Measurements from ENCODE around the gene RAB5A. TPM values are rescaled to one million over a fixed set of nuclear protein-coding genes. Genes with fewer than 3 reads are reported as not detected.
"Not testable (repeated sequence)": the region's sequence is repeated elsewhere in the genome, so short reads cannot be mapped to it uniquely, and the experiment has no call there.

Gene RAB5A
- total RNA-seq, 1 experiment from 2014 or later, result 57.6 TPM

DNA sequence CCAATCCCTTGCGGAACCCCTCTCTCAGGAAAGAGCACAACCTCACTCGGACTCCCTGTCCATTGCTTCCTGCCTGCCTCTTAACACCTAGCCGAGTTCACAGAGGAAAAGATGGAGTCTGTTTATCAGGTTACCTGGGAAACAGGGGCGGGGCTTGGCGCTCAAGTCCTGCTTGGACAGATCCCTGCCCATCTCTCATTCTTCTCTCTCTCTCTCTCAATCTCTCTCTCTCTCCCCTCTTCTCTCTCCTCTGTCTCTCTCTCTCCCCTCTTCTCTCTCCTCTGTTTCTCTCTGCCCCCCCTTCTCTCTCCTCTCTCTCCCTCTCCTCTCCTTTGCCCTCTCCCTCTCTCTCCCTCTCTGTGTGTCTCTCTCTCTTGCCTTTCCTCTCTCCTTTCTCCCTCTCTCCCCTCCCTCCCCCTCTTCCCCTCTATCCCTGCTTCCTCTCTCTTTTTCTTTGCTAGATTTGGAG lies 12.8 kb upstream of the RAB5A start, which contains the start of gene EFHB:
EFHB (minus strand) TSS at position 120 of the 469 bp plus-strand sequence. CDS start 199 bp downstream, outside the sequence.
- Histone ChIP-seq H3K4me3 (no peak within 1 kb of the TSS), H3K27ac (no peak within 1 kb of the TSS), H3K27me3 (replicated peaks) (no peaks in the 10 kb centered on the region), H3K4me1 (replicated peaks) (no peaks in the 10 kb centered on the region), H3K36me3 (no peaks in the 10 kb centered on the region), H3K9me3 (replicated peaks) (no peaks in the 10 kb centered on the region)
- no peak for DNase-seq (ENCODE audit: low read depth in 1 of 2, low spot score in 2 of 2)

GRCh38 chr3:19937459-19938294 lies 9.2 kb upstream of the RAB5A start:
- Histone ChIP-seq H3K27me3 (replicated peaks) (no peaks in the 10 kb centered on the region), H3K36me3 (no peaks in the 10 kb centered on the region), H3K4me1 (replicated peaks) (no peaks in the 10 kb centered on the region), H3K4me3 (no peak overlapping the region), H3K9me3 (replicated peaks) (no peaks in the 10 kb centered on the region), H3K27ac (no peak overlapping the region)
- DNase-seq (ENCODE audit: low read depth in 1 of 2, low spot score in 2 of 2), result no peak

DNA sequence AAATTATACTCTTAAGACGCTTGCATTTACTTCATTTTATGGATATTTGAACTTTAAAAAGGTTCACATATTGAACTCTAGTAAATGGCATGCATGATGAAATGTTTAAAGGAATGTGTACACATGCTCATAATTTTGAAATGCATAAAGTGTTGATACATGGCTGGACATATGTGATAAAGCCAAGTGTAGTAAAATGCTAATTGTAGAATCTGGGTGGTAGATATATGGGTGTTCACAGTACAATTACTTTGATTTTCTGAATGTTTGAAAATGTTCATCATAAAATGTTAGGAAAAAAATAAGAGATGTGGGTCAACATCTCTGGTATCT lies 8.6 kb upstream of the RAB5A start:
- no peak overlapping the region for H3K27ac ChIP-seq
- H3K4me3 ChIP-seq, result no peak overlapping the region
- H3K4me1 ChIP-seq (replicated peaks), result no peaks in the 10 kb centered on the region
- no peaks in the 10 kb centered on the region for H3K9me3 ChIP-seq (replicated peaks)
- DNase-seq (ENCODE audit: low read depth in 1 of 2, low spot score in 2 of 2), result no peak
- no peaks in the 10 kb centered on the region for H3K27me3 ChIP-seq (replicated peaks)
- no peaks in the 10 kb centered on the region for H3K36me3 ChIP-seq

GRCh38 chr3:19940643-19941042 lies 6.3 kb upstream of the RAB5A start:
- Histone ChIP-seq H3K27ac (no peak overlapping the region), H3K4me3 (no peak overlapping the region), H3K4me1 (replicated peaks) (no peaks in the 10 kb centered on the region)

GRCh38 chr3:19945534-19945933 lies 1.4 kb upstream of the RAB5A start:
- Histone ChIP-seq H3K27ac (no peak overlapping the region), H3K4me3 (no peak overlapping the region), H3K36me3 (0 out of 2 replicates have a peak, but pooled peaks cover 10% of the 10 kb centered on the region), H3K4me1 (replicated peaks) (peaks cover 21% of the 10 kb centered on the region), H3K9me3 (replicated peaks) (no peaks in the 10 kb centered on the region), H3K27me3 (replicated peaks) (no peaks in the 10 kb centered on the region)
- DNase-seq (ENCODE audit: low read depth in 1 of 2, low spot score in 2 of 2), result no peak

More at GRCh38 chr3:19940643-19941042, 6.3 kb upstream of the RAB5A start:
- Histone ChIP-seq H3K9me3 (replicated peaks) (no peaks in the 10 kb centered on the region), H3K36me3 (no peaks in the 10 kb centered on the region), H3K27me3 (replicated peaks) (no peaks in the 10 kb centered on the region)
- DNase-seq (ENCODE audit: low read depth in 1 of 2, low spot score in 2 of 2), result no peak

- no peak for DNase-seq (ENCODE audit: low read depth in 1 of 2, low spot score in 2 of 2)
- H3K9me3 ChIP-seq (replicated peaks), result no peaks in the 10 kb centered on the region
- peaks cover 14% of the 10 kb centered on the region for H3K36me3 ChIP-seq
- peak overlapping the region; percentile 81 for H3K4me3 ChIP-seq
- H3K27me3 ChIP-seq (replicated peaks), result no peaks in the 10 kb centered on the region
- H3K4me1 ChIP-seq (replicated peaks), result peaks cover 21% of the 10 kb centered on the region
- peak overlapping the region; percentile 78 for H3K27ac ChIP-seq
Observed at GRCh38 chr3:19945969-19946831, 697 bp upstream of the RAB5A start.

GRCh38 chr3:19947549-19948225 lies 790 bp downstream of the RAB5A start:
- Histone ChIP-seq H3K9me3 (replicated peaks) (no peaks in the 10 kb centered on the region), H3K4me1 (replicated peaks) (peaks cover 21% of the 10 kb centered on the region), H3K4me3 (peak overlapping the region; percentile 81), H3K27ac (peak overlapping the region; percentile 78), H3K36me3 (peaks cover 17% of the 10 kb centered on the region), H3K27me3 (replicated peaks) (no peaks in the 10 kb centered on the region)
- peak; percentile 45 to 58 for DNase-seq (ENCODE audit: low read depth in 1 of 2, low spot score in 2 of 2)

DNA sequence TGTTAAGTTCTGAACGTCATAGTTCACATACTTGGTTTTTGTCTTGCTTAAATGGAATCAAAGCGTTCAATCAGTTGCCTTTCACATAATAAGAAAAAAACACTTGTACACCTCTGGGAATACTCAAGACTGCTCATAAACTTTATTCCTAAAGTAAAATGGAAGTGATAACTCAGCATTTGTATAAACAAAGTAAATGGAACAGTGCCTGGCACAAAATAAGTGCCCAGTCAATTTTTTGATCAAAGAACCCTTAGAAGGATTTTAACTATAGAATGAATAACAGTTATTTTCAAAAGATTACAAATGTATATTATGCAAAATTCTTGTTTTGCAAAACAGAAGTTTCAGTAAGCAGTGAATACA lies 1.3 kb downstream of the RAB5A start:
- peak overlapping the region; percentile 78 for H3K27ac ChIP-seq
- peaks cover 21% of the 10 kb centered on the region for H3K36me3 ChIP-seq
- H3K4me3 ChIP-seq, result peak overlapping the region; percentile 81
- peaks cover 21% of the 10 kb centered on the region for H3K4me1 ChIP-seq (replicated peaks)
- peak in 1 of 2 experiments; percentile 2 for DNase-seq (ENCODE audit: low read depth in 1 of 2, low spot score in 2 of 2)
- no peaks in the 10 kb centered on the region for H3K27me3 ChIP-seq (replicated peaks)
- no peaks in the 10 kb centered on the region for H3K9me3 ChIP-seq (replicated peaks)

- no peak for DNase-seq (ENCODE audit: low read depth in 1 of 2, low spot score in 2 of 2)
- H3K4me1 ChIP-seq (replicated peaks), result peaks cover 21% of the 10 kb centered on the region
- no peak overlapping the region for H3K4me3 ChIP-seq
- peaks cover 39% of the 10 kb centered on the region for H3K36me3 ChIP-seq
- H3K27ac ChIP-seq, result no peak overlapping the region
- no peaks in the 10 kb centered on the region for H3K9me3 ChIP-seq (replicated peaks)
- H3K27me3 ChIP-seq (replicated peaks), result no peaks in the 10 kb centered on the region
Observed at GRCh38 chr3:19950316-19950715, 3.4 kb downstream of the RAB5A start.

- Histone ChIP-seq H3K36me3 (peaks cover 40% of the 10 kb centered on the region), H3K4me3 (no peak overlapping the region), H3K9me3 (replicated peaks) (no peaks in the 10 kb centered on the region), H3K27ac (no peak overlapping the region), H3K4me1 (replicated peaks) (no peaks in the 10 kb centered on the region), H3K27me3 (replicated peaks) (no peaks in the 10 kb centered on the region)
- no peak for DNase-seq (ENCODE audit: low read depth in 1 of 2, low spot score in 2 of 2)
Observed at GRCh38 chr3:19954676-19955075, 7.8 kb downstream of the RAB5A start.

DNA sequence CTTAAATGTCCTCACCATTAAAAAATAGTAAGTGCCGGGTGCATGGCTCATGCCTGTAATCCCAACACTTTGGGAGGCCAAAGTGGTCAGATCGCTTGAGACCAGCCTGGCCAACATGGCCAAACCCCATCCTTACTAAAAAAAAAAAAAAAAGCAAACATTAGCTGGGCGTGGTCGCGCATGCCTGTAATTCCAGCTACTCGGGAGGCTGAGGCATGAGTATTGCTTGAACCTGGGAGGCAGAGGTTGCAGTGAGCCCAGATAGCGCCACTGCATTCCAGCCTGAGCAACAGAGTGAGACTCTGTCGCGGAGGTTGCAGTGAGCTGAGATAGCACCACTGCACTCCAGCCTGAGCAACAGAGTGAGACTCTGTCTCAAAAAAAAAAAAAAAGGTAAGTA lies 10.5 kb downstream of the RAB5A start:
- peaks cover 44% of the 10 kb centered on the region for H3K36me3 ChIP-seq
- not testable (repeated sequence) for H3K4me1 ChIP-seq (replicated peaks); H3K27me3 ChIP-seq (replicated peaks); H3K27ac ChIP-seq; DNase-seq (ENCODE audit: low read depth in 1 of 2, low spot score in 2 of 2); H3K4me3 ChIP-seq; H3K9me3 ChIP-seq (replicated peaks)

DNA sequence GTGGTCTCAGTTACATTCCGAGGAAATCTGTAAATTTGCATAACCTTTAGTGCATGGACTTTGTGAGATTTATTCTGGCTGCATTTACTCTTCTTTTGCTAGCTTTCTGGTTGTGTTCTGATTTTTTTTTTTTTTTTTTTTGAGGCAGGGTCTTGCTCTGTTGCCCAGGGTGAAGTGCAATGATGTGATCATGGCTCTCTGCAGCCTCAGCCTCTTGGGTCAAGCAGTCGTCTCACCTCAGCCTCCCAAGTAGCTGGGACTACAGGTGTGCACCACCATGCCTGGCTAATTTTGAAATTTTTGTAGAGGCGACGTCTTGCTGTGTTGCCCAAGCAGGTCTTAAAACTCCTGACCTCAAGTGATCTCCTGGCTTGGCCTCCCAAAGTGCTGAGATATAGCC lies 12.6 kb downstream of the RAB5A start:
- no peaks in the 10 kb centered on the region for H3K9me3 ChIP-seq (replicated peaks)
- no peaks in the 10 kb centered on the region for H3K4me1 ChIP-seq (replicated peaks)
- no peak overlapping the region for H3K27ac ChIP-seq
- peaks cover 30% of the 10 kb centered on the region for H3K36me3 ChIP-seq
- no peak overlapping the region for H3K4me3 ChIP-seq
- H3K27me3 ChIP-seq (replicated peaks), result no peaks in the 10 kb centered on the region
- no peak for DNase-seq (ENCODE audit: low read depth in 1 of 2, low spot score in 2 of 2)

- DNase-seq (ENCODE audit: low read depth in 1 of 2, low spot score in 2 of 2), result no peak
- H3K4me1 ChIP-seq (replicated peaks), result no peaks in the 10 kb centered on the region
- H3K27ac ChIP-seq, result no peak overlapping the region
- H3K36me3 ChIP-seq, result peaks cover 20% of the 10 kb centered on the region
- no peaks in the 10 kb centered on the region for H3K27me3 ChIP-seq (replicated peaks)
- H3K4me3 ChIP-seq, result no peak overlapping the region
- H3K9me3 ChIP-seq (replicated peaks), result no peaks in the 10 kb centered on the region
Observed at GRCh38 chr3:19960696-19961095, 13.8 kb downstream of the RAB5A start.
